ENCODE measurements around the gene RBMY1B.
"Not testable (repeated sequence)": the region's sequence is repeated elsewhere in the genome, so short reads cannot be mapped to it uniquely, and the experiment has no call there.

The RBMY1B gene

DNA sequence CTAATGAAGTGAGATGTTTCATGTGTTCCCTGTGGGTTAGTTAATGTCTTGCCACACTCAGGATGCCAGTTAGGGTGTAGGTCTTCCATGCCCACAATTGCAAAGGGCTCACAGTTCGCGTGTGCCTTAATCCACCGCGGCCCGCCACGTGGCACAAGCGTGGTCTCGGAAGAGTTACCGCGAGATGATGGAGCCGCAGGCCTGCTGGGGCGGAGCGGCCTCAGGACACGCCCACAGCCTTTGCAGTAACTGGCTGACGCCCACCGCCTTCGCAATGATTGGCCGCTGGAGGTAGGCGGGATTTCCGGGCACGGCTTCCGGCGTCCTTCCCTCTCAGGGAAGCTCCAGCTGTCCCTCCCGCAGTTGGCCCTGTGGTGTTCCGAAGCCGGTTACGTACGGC is at the start of gene RBMY1B:
Gene RBMY1B (plus strand): TSS at position 301 of the 400 bp plus-strand sequence. CDS start 2,013 bp downstream, outside the sequence.
- not testable (repeated sequence) for DNase-seq

DNA sequence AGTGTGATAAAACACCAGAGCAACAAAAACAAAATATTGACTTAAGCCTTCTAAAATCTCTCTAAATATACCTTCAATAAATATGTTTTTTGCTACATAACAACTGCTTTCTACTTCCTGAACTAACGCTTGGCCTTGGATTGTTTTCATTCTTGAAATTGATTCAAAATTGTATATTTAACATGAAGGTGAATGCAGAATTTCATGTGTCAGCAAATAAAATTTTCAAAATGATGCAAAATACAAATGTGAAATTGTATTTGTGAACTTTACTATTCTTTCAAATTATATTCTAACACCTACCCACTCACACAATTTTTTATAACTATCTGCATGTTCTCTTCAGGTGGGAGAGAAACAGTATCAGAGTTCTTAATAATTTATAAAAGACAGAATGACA is 48.2 kb upstream of the RBMY1B start:
- not testable (repeated sequence) for DNase-seq

DNA sequence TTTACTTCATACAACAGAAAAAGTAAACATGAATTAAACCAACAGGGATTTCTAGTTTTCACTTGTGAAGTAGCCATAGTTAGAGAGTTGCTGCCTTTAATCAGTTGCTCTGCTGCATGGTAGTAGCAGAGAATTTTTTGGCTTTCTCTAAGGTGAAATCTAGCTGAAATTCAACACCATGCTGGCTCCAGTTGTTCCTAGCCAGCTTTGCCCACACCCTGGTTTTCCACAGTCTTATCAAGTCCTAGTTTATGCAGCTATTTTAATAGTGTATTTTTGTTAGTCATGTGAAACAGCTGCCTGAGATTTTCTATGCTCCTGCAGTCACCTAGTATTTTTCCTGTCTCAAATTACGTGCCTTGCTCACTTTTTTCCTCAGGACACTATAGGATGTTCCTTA is 28.2 kb upstream of the RBMY1B start:
- no peak for DNase-seq

DNA sequence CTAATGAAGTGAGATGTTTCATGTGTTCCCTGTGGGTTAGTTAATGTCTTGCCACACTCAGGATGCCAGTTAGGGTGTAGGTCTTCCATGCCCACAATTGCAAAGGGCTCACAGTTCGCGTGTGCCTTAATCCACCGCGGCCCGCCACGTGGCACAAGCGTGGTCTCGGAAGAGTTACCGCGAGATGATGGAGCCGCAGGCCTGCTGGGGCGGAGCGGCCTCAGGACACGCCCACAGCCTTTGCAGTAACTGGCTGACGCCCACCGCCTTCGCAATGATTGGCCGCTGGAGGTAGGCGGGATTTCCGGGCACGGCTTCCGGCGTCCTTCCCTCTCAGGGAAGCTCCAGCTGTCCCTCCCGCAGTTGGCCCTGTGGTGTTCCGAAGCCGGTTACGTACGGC is 23.4 kb downstream of the RBMY1B start, which contains the start of gene RBMY1A1:
Gene RBMY1A1 (plus strand): TSS at position 301 of the 400 bp plus-strand sequence. CDS start 2,013 bp downstream, outside the sequence.
- not testable (repeated sequence) for DNase-seq

DNA sequence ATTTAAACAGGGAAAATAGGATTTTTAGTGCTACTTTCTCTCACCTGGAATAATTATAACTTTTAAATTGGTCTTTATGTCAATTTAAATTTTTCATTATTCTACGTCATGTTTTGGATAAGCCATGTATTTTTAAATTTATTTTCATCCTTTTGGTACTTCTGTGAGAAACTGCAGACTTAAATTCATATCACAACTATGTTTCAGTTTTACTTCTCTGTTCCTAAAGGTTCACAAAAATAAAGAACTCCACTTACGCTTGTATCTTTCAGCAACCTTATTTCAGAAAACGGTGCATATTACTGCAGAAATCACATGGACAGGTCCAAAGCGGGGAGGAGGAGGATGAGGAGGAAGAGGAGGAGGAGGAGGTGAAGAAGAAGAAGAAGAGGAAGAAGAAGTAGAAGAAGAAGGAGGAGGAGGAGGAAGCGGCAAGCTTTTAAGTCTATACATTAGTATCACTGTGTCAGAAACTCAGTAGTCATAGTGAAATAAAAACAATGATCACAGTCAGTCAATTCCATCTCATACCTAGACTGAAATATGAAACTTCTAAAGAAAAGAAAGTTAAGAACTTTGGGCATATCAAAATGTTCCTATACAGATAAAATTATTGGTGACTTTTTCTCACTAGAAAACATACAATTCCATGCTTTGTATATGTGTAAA is 48.3 kb downstream of the RBMY1B start:
- not testable (repeated sequence) for DNase-seq

All from NCI-H82 (cell line).